ENCODE measurements around the gene OPA3. TPM values are rescaled to one million over a fixed set of nuclear protein-coding genes. Genes with fewer than 3 reads are reported as not detected.

The OPA3 gene
- total RNA-seq, 1 experiment from 2014 or later, result 10.1 TPM

- TF ChIP-seq ARID4B (CRISPR knock-in tag; IDR thresholded peaks at IDR 0.05; ENCODE audit: borderline replicate concordance) (no peak), ETV6 (CRISPR knock-in tag; IDR thresholded peaks at IDR 0.05) (no peak), NFYB (CRISPR knock-in tag; conservative IDR thresholded peaks at IDR 0.05; ENCODE audit: low read depth) (no peak), ZNF121 (CRISPR knock-in tag; IDR thresholded peaks at IDR 0.05) (no peak), ZNF317 (CRISPR knock-in tag; IDR thresholded peaks at IDR 0.05; ENCODE audit: borderline replicate concordance, low read depth) (no peak), FOXJ3 (CRISPR knock-in tag; IDR thresholded peaks at IDR 0.05; ENCODE audit: borderline replicate concordance) (no peak), JAZF1 (CRISPR knock-in tag; IDR thresholded peaks at IDR 0.05) (no peak), ZNF423 (CRISPR knock-in tag; IDR thresholded peaks at IDR 0.05) (no peak), ATF1 (CRISPR knock-in tag; IDR thresholded peaks at IDR 0.05) (no peak), OVOL2 (CRISPR knock-in tag; IDR thresholded peaks at IDR 0.05; ENCODE audit: borderline replicate concordance) (no peak), FOXP4 (CRISPR knock-in tag; IDR thresholded peaks at IDR 0.05) (no peak), RORB (CRISPR knock-in tag; IDR thresholded peaks at IDR 0.05) (no peak), MAX (CRISPR knock-in tag; IDR thresholded peaks at IDR 0.05) (0 out of 2 replicates have a peak, but pooled peaks have one; percentile 10), USF2 (CRISPR knock-in tag; IDR thresholded peaks at IDR 0.05) (no peak; the same call in 1 of the 2 replicates), ZNF263 (CRISPR knock-in tag; IDR thresholded peaks at IDR 0.05; ENCODE audit: low read depth) (no peak), SMAD3 (CRISPR knock-in tag; IDR thresholded peaks at IDR 0.05; ENCODE audit: borderline replicate concordance) (0 out of 2 replicates have a peak, but pooled peaks have one; percentile 39), ZNF416 (CRISPR knock-in tag; IDR thresholded peaks at IDR 0.05) (peak; percentile 85; the same call in 1 of the 2 replicates), E2F5 (CRISPR knock-in tag; IDR thresholded peaks at IDR 0.05) (no peak)
- TF ChIP-seq, protein P1, sequence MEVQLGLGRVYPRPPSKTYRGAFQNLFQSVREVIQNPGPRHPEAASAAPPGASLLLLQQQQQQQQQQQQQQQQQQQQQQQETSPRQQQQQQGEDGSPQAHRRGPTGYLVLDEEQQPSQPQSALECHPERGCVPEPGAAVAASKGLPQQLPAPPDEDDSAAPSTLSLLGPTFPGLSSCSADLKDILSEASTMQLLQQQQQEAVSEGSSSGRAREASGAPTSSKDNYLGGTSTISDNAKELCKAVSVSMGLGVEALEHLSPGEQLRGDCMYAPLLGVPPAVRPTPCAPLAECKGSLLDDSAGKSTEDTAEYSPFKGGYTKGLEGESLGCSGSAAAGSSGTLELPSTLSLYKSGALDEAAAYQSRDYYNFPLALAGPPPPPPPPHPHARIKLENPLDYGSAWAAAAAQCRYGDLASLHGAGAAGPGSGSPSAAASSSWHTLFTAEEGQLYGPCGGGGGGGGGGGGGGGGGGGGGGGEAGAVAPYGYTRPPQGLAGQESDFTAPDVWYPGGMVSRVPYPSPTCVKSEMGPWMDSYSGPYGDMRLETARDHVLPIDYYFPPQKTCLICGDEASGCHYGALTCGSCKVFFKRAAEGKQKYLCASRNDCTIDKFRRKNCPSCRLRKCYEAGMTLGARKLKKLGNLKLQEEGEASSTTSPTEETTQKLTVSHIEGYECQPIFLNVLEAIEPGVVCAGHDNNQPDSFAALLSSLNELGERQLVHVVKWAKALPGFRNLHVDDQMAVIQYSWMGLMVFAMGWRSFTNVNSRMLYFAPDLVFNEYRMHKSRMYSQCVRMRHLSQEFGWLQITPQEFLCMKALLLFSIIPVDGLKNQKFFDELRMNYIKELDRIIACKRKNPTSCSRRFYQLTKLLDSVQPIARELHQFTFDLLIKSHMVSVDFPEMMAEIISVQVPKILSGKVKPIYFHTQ (CRISPR knock-in tag; IDR thresholded peaks at IDR 0.05), result no peak; the same call in 1 of the 2 replicates
- TF ChIP-seq, protein P2, sequence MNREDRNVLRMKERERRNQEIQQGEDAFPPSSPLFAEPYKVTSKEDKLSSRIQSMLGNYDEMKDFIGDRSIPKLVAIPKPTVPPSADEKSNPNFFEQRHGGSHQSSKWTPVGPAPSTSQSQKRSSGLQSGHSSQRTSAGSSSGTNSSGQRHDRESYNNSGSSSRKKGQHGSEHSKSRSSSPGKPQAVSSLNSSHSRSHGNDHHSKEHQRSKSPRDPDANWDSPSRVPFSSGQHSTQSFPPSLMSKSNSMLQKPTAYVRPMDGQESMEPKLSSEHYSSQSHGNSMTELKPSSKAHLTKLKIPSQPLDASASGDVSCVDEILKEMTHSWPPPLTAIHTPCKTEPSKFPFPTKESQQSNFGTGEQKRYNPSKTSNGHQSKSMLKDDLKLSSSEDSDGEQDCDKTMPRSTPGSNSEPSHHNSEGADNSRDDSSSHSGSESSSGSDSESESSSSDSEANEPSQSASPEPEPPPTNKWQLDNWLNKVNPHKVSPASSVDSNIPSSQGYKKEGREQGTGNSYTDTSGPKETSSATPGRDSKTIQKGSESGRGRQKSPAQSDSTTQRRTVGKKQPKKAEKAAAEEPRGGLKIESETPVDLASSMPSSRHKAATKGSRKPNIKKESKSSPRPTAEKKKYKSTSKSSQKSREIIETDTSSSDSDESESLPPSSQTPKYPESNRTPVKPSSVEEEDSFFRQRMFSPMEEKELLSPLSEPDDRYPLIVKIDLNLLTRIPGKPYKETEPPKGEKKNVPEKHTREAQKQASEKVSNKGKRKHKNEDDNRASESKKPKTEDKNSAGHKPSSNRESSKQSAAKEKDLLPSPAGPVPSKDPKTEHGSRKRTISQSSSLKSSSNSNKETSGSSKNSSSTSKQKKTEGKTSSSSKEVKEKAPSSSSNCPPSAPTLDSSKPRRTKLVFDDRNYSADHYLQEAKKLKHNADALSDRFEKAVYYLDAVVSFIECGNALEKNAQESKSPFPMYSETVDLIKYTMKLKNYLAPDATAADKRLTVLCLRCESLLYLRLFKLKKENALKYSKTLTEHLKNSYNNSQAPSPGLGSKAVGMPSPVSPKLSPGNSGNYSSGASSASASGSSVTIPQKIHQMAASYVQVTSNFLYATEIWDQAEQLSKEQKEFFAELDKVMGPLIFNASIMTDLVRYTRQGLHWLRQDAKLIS (CRISPR knock-in tag; IDR thresholded peaks at IDR 0.05; ENCODE audit: borderline replicate concordance), result no peak
- TF ChIP-seq, protein P3, sequence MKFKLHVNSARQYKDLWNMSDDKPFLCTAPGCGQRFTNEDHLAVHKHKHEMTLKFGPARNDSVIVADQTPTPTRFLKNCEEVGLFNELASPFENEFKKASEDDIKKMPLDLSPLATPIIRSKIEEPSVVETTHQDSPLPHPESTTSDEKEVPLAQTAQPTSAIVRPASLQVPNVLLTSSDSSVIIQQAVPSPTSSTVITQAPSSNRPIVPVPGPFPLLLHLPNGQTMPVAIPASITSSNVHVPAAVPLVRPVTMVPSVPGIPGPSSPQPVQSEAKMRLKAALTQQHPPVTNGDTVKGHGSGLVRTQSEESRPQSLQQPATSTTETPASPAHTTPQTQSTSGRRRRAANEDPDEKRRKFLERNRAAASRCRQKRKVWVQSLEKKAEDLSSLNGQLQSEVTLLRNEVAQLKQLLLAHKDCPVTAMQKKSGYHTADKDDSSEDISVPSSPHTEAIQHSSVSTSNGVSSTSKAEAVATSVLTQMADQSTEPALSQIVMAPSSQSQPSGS (CRISPR knock-in tag; IDR thresholded peaks at IDR 0.05; ENCODE audit: borderline replicate concordance, low read depth), result no peak
These were observed 56.4 kb downstream of the OPA3 start (continued) for GRCh38 chr19:45528149-45528743.

Measured in WTC11 (cell line).